Cerebellar cortex (tissue), 1 donor: ENCODE measurements around the gene SLC66A1.
A peak's percentile ranks its signal among the peaks of the same experiment; 100 is the strongest.
"Not testable (repeated sequence)": the region's sequence is repeated elsewhere in the genome, so short reads cannot be mapped to it uniquely, and the experiment has no call there.

Source experiments
- DNase-seq: peaks from one replicate; pipeline ENCODE4 v3.0.0-alpha.2; 2015; ENCODE audit warnings: low spot score

The SLC66A1 gene, protein sequence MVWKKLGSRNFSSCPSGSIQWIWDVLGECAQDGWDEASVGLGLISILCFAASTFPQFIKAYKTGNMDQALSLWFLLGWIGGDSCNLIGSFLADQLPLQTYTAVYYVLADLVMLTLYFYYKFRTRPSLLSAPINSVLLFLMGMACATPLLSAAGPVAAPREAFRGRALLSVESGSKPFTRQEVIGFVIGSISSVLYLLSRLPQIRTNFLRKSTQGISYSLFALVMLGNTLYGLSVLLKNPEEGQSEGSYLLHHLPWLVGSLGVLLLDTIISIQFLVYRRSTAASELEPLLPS

DNA sequence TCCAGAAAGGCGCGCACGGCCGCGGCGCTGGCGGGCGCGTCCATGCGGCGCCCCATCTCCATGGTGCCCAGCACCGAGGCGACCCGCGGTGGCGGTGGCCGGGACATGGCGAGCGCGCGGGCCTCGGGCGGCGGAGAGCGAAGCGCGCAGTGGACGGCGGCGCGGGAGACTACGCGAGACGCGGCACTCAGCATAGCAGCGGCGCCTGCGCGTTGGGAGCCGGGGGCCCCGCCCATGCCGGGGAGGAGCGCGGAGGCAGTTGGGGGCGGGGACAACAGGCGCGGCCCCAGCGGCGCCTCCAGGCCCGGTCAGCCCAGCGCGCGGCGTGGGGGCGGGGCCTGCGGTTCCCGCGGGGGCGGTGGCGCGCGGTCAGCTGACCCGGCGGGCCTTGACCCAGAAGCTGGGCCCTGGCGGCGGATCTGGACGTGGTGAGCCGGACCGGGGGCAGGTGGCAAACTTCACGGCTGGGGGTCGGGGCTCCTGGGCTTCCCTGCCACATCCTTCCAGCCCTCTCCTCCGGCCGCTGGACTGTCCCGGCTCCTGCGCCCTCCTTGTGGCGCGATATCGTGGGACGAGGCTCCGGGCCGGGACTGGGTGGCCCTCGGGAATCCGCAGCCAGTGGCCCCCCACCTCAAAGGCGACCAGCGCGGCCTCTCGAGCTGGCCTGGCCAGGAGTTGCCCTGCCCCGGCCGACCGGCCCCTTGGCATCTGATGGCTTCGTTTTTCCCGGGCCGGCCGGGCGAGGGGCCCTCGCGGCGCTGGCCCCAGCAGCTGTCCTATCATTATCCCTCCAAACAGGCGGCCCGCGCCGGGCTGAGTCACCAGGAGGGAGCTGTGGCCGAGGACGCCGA is at the start of gene SLC66A1, which contains the start of gene AKR7A2:
Gene SLC66A1 (plus strand): TSS at position 396 of the 851 bp plus-strand sequence. CDS start 5,352 bp downstream, outside the sequence.
Gene AKR7A2 (minus strand): TSS at position 214 of the 851 bp plus-strand sequence. CDS start 20 bp downstream, at position 194.
- peak; percentile 91 for DNase-seq

DNA sequence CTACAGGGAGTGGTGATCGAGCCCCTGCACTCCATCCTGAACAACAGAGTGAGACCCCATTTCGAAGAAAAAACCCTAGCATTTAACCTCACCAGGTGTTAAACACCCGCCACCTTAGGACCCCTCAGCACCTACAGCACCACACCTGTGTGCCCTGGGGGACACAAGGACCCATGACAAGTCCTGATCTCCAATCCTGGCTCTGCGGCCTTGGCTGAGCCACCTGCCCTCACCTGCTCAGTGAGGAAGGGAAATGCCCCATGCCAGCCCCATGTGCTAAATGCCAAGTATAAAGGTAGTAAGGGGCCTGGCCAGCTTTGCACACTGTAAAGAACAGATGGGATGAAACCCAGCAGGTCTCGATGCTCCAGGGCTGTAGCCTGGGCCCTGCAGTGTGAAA is 49.4 kb upstream of the SLC66A1 start:
- no peak for DNase-seq

DNA sequence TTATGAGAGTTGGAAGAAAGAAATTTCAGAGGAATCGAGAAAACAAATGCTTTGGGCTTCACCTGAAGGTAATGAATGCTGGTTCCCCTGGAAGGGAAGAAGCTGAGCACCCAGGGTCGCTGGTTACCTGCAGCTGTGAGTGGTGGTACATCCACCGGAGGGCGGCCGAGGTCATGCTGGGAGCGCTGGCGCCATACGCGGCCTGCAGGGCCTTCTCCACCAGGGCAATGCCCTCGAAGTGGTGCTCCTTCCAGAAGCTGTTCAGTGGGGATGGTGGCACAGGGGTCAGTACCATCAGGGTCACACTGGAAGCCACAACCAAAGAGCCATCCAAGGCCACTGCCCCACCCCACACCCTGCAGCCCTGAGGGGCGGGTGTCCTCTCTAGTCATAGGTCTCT is 43.7 kb upstream of the SLC66A1 start:
- no peak for DNase-seq

DNA sequence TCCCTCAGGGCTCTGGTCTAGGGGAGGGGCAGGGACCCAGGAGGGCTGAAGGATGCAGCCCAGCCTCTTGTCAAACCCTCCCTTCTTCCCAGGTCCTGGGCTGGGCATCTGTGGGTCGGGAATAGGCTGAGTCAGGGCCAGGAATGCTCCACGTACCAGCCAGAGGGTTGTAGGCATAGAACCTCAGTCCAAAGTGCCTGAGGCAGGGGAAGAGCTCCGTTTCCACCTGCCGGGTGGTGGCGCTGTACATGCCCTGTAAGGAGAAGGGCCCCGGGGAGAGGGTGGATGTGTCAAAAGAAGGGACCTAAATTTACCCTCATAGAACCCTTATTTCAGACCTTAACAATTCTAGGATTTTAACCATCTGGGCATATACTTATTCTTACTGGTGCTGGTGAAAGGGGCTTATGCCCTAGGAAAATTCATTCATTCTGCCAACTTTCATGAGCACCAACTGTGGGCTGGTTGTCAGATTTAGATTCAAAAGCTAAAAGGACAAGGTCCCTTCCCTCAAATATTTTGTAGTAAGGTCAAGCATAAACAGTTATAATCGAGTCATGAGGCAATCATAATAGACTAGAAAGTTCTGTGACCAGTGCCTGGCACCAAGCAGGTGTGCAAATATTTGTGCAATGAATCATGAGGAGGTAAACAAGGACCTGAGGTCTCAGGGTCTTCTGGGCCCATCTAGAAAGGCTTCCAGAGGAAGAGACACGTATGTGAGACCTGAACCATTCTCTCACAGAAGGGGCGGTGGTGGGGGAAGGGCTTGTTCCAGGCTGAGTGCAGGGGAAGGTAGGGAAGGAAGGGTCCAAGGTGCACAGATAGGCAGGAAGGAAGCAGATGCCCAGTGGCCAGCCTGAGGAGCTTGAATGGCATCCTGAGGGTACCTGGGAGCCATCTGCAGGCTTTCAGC is 42.4 kb upstream of the SLC66A1 start:
- not testable (repeated sequence) for DNase-seq

DNA sequence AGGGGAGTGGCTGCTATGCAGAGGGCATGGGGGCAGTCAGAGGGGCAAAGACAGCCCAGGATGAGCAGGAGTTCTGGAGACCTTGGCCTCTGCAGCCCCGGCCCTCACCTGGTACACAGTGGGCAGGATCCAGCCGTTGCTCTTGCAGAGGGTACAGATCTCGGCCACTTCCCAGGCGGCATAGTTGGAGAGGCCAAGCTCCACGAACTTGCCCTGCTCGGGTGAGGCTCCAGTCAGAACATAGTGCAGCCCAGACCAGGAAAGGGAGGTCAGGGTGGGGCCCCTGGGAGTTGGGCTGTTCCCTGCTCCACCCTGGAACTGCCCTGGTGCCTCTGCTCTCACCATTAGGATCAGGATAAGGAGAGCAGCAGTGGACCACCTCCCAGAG is 41.8 kb upstream of the SLC66A1 start:
- not testable (repeated sequence) for DNase-seq

DNA sequence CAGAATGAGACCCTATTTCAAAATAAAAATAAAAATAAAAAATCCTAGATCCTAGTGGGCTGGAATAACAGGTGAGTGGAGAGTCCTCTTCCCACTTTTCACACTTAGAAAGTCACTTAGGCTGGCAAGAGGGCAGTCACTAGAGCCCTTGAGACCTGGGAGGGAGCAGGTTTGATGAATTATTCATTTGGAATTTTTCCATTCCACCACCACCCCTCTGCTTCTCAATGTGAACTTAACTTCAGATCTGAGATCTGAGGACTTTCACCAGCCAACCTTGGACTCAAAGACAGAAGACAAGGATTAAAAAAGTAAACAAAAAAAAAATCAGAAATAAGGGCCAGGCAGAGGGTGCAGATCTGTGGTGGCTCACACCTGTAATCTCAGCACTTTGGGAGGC is 40.1 kb upstream of the SLC66A1 start:
- no peak for DNase-seq

DNA sequence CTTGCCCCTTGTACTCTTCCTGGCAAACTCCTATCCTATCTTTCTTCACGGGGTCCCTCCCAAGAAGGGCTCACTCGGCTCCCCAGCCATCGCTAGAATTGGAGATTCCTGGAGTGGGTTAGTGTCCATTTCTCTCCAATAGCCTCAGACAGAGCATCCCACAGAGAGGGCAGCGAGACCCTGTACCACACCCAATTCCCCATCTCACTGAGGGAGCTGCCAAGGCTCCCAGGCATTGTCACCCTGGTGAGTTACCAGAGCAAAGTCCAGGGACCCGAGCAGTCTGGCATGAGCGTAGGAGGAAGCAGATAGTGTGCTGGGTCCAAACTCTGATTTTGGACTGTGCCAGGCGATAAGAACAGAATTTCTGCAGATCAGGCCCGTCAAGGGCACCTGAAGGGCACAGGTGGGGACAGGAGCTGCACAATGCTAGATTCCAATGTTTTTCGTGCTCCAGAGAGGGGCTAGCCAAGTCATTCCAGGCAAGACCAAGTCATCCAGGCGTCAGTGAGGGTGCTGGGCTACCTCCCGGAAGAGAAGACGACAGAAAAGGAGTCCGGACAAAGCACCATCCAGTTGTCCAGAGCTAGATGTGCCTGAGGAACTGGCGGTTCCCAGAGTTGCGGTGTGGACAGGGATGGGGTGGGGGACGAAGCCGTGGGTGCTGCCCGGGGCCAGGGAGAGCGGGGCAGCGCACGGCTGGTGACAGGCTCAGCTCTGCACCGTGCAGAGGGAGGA is 38.9 kb upstream of the SLC66A1 start:
- DNase-seq, result no peak

DNA sequence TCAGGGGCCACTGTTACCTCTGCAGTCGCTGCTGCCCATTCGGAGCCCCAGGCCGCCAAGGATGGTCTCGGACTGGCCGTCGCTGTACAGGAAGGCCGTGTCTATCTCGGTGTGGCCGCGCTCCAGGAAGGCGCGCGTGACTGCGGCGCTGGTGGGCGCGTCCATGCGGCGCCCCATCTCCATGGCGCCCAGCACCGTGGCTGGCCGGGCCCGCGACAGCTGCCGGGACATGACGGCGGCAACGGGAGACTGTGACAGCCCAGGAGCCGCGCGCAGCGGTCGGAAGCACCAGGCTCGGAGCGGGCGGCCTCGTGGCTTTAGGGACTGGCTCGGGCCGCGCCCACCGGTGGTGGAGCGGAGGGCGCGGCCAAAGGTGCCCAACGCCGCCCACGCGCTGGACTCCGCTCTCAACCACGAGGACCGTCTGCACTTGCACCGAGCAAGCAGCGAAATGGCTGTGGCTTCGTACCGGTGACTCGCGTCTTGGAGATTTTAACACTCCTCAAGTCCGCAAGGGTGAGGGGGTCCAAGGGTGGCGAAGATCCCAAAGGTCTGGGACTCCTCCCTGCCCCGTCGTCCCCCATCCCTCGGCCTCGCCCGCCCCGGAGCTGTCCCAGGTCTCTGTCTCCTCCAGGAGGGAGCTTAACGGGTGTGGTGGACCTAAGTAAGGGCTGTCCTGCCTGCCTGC is 38.1 kb upstream of the SLC66A1 start:
- not testable (repeated sequence) for DNase-seq

DNA sequence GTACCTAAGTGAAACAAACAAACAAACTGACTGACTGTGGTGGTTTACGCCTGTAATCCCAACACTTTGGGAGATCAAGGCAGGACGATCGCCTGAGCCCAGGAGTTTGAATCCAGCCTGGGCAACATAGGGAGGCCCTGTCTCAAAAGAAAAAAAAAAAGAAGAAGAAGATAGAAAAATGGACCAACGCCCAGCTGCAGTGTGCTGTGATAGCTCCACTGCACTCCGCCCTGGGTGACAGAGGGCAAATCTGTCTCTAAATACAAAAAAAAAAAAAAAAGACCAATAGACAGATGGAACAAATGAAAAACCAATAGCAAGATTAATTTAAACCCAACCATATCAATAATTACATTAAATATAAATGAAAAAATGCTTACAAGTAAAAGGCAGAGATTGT is 37.5 kb upstream of the SLC66A1 start:
- no peak for DNase-seq

DNA sequence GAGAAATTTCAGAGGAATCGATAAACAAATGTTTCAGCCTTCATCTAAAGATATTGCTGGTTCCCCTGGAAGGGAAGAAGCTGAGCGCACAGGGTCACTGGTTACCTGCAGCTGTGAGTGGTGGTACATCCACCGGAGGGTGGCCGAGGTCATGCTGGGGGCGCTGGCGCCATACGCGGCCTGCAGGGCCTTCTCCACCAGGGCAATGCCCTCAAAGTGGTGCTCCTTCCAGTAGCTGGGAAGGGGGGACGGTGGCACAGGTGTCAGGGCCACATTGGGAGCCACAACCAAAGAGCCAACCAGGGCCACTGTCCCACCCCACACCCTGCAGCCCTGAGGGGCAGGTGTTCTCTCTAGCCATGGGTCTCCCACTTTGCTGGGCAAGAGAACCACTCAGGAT is 28.2 kb upstream of the SLC66A1 start:
- no peak for DNase-seq

DNA sequence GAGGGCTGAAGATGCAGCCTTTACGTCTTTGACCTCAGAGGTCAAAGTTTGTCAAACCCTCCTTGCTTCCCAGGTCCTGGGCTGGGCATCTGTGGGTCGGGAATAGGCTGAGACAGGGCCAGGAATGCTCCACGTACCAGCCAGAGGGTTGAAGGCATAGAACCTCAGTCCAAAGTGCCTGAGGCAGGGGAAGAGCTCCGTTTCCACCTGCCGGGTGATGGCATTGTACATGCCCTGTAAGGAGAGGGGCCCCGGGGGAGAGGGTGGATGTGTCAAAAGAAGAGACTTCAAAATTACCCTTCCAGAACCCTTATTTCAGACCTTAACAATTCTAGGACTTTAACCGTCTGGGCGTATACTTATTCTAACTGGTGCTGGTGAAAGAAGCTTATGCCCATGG is 27.2 kb upstream of the SLC66A1 start:
- DNase-seq, result no peak

DNA sequence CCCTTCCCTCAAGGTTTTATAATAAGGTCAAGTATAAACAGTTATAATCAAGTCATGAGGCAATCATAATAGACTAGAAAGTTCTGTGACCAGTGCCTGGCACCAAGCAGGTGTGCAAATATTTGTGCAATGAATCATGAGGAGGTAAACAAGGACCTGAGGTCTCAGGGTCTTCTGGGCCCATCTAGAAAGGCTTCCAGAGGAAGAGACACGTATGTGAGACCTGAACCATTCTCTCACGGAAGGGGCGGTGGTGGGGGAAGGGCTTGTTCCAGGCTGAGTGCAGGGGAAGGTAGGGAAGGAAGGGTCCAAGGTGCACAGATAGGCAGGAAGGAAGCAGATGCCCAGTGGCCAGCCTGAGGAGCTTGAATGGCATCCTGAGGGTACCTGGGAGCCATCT is 26.8 kb upstream of the SLC66A1 start:
- not testable (repeated sequence) for DNase-seq

DNA sequence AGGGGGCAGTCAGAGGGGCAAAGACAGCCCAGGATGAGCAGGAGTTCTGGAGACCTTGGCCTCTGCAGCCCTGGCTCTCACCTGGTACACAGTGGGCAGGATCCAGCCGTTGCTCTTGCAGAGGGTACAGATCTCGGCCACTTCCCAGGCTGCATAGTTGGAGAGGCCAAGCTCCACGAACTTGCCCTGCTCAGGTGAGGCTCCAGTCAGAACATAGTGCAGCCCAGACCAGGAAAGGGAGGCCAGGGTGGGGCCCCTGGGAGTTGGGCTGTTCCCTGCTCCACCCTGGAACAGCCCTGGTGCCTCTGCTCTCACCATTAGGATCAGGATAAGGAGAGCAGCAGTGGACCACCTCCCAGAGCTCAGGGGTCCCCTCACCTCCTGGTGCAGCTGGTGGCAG is 26.3 kb upstream of the SLC66A1 start:
- not testable (repeated sequence) for DNase-seq

DNA sequence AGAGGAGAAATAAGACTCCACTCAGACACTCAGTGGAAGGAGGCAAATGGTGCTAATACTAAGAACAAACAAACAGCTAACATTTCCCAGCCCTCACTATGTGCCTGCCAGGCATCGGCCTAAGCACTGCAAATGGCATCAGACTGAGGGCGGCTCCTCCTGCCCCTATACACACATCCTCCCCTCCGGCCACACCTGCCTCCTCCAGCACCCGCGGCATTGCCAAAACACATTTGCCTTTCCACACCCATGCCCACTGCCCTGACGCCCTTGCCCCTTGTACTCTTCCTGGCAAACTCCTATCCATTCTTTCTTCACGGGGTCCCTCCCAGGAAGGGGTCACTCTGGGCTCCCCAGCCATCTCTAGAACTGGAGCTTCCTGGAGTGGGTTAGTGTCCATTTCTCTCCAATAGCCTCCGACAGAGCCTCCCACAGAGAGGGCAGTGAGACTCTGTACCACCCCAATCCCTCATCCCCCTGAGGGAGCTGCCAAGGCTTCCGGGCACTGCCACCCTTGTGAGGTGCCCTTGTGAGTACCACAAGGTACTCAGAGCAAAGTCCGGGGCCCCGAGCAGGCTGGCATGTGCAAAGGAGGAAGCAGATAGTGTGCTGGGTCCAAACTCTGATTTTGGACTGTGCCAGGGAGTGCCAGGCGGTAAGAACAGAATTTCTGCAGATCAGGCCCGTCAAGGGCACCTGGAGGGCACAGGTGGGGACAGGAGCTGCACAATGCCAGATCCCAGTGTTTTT is 24.5 kb upstream of the SLC66A1 start:
- no peak for DNase-seq

DNA sequence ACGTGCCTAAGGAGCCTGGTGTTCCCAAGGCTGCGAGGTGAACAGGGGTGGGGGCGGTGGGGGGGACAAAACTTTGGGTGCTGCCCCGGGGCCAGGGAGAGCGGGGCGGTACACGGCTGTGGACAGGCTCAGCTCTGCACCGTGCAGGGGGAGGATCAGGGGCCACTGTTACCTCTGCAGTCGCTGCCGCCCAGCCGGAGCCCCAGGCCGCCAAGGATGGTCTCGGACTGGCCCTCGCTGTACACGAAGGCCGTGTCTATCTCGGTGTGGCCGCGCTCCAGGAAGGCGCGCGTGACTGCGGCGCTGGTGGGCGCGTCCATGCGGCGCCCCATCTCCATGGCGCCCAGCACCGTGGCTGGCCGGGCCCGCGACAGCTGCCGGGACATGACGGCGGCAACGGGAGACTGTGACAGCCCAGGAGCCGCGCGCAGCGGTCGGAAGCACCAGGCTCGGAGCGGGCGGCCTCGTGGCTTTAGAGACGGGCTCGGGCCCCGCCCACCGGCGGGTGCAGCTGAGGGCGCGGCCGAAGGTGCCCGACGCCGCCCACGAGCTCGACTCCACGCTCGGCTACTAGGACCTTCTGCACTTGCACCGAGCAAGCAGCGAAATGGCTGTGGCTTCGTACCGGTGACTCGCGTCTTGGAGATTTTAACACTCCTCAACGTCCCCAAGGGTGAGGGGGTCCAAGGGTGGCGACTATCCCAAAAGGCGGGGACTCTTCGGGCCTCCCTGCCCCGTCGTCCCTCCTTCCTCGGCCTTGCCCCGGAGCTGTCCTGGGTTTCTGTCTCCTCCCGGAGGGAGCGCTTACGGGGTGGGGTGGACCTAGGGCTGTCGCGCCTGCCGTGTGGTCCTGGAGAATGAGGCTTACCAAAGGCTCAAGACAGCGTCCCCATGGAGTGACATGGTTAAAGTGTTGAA is 23.5 kb upstream of the SLC66A1 start, which contains the start of gene AKR7A3:
Gene AKR7A3 (minus strand): TSS at position 447 of the 918 bp plus-strand sequence. CDS start 61 bp downstream, at position 386.
- peak; percentile 5 for DNase-seq

DNA sequence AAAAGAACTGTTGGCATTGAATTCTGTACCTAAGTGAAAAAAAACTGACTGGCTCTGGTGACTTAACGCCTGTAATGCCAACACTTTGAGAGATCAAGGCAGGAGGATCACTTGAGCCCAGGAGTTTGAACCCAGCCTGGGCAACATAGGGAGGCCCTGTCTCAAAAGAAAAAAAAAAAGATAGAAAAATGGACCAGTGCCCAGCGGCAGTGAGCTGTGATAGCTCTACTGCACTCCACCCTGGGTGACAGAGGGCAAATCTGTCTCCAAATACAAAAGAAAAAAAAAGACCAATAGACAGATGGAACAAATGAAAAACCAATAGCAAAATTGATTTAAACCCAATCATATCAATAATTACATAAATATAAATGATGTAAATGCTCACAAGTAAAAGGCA is 22.9 kb upstream of the SLC66A1 start:
- DNase-seq, result no peak

DNA sequence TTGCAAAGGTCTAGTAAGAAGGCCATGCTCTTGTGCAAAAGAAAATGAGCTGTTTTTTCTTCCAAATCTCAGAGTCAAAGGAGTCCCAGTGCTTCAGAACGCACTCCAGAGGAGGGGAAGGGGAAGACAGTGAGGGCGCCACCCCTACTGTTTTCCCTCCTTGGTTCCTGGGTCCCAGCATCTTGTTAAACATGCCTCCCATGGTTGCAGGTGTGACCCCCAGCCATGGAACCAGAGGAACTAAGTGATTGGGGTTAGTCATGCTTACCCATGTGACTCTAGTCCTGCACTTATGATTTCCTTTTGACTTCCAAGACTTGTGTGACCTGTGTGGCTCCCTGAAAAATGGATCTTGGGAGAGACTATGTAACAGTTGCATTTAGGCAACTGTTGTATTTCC is 17.5 kb upstream of the SLC66A1 start:
- DNase-seq, result no peak

DNA sequence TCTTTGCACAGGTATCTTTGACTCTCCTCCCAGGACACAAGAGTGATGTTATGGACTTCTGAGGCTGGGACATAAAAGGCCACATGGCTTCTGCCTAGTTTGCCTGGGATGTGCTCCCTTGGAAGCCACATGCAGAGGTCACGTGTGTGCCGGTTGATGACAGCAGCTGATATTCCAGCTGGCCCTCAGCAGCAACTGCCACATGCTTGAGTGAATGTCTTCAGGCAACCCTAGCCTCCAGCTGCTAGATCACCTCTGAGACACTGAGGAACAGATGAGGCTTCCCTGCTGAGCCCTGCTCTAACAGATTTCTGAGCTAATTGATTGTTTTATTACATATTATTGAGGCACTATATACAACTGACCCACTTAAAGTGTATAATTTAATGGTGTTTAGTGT is 11.9 kb upstream of the SLC66A1 start:
- no peak for DNase-seq

DNA sequence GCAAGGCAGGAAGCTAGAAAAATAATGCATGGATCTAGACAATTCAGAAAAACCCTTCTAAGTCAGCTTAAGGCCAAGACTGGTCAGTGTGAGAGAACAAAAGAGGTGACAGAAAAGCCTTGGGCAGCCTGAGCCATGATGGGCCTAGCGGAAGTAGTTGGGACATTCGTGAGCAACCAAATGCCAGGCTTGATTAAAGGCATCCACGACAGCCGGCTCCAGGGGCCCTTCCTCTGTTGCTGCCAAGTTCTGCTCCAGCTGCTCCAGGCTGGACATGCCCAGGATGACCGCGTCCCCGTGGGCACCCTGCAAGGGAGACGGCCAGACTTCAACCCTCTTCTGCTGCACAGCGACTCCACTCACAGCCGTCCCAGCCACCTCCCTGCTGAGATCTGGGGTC is 8.0 kb upstream of the SLC66A1 start:
- DNase-seq, result not testable (repeated sequence)
